ENCODE data around the gene GET4.

GET4 gene

DNA sequence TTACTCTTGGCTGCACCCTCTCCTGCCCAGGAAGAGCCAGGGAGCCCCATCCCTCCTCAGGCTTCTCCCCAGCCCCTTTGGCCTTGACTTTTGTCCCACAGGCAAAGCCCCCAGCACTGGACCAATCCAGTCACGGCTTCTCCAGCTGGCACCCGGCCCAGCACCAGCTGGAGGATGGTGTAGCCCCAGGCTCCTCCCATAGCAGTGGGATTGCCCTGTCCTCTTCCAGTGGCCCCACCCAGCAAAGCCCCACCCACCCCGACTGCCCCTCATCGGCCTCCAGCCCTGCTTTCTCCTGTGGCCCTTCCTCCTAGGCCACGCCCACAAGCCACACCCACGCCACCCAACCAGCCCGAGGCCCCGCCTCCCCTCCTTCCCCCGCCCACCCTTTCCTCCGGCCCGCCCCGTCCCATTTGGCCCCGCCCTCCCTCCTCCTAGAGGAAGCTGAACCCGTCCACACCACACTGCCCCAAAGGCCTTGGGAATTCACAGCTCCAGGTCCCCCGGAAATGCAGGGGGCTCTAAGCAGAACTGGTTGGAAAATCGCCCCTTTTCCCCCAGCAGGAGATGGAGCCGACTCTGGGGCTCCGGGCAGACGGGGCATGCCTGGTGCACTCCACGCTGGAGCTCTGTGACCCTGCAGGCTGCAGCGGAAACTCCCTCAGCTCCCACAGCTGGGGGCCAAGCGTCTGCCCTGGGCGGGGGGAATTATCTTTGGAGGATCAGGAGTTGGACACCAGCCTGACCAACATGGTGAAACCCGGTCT, 25.2 kb downstream of the GET4 start:
- DNase-seq, result peak; percentile 52

GRCh38 chr7:902996-903395, 26.6 kb downstream of the GET4 start:
- DNase-seq, result no peak

DNA sequence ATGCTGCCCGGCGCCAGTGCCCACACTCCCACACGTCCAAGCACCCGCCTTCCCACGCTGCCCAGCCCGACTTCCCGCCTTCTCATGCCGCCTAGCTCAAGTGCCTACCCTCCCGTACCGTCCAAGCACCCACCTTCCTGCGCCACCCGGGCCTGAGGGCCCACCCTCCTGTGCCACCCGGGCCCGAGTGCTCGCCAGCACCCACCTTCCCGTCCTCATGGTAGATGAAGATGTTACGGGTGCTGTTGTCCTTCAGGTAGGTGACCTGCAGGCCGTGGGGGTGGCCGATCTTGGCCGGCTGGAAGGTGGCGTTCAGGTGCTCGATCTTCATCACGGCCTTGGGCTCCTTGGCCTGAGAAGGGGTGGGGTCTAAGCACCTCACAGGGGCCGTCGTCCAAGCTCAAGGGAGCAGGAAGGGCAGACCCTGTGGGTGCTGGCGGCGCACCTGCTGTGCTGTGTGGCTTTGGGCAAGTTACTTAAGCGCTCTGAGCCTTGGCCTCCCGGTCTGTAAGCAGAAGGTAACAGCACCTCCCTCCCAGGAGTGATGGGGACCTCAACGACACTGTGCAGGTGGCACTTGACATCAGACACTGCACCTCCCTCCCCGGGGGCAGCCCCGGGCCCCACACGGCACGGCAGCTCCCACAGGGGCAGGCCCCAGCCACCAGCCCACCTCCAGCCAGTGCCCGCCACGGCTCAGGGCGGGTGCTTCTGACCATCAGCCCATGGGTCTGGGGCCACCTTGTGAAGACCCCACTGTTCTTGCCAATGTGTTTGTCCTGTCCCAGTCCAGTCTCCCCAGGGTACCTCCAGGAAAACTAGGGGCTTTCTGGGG, 27.8 kb downstream of the GET4 start:
- no peak for DNase-seq

DNA sequence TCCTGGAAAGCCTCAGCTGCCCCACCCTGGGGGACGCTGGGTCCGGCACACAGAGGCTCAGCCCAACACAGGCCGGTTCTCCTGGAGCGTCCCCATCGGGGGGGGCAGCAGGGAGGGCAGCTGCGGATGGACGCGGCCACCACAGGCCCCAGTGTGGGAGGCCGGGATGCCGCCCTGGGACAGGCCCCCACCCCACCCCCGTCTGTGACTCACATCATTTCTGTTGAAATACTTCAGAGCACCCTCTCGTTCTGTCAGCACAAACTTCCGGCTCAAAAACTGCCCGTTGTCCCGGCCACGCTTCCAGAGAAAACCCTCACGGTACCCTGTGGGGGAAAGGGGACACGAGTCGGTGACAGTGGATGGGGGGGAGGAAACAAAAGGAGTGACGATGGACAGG, 28.5 kb downstream of the GET4 start:
- no peak for DNase-seq

- DNase-seq, result no peak
These were observed 30.4 kb downstream of the GET4 start for GRCh38 chr7:906776-907157.

- DNase-seq, result no peak
These were observed 31.0 kb downstream of the GET4 start for GRCh38 chr7:907158-907980.

- no peak for DNase-seq
These were observed 31.8 kb downstream of the GET4 start for GRCh38 chr7:908159-908581.

- DNase-seq, result peak; percentile 28
These were observed 32.4 kb downstream of the GET4 start for GRCh38 chr7:908591-909357.

- DNase-seq, result peak; percentile 66
These were observed 33.3 kb downstream of the GET4 start for GRCh38 chr7:909358-910329.

DNA sequence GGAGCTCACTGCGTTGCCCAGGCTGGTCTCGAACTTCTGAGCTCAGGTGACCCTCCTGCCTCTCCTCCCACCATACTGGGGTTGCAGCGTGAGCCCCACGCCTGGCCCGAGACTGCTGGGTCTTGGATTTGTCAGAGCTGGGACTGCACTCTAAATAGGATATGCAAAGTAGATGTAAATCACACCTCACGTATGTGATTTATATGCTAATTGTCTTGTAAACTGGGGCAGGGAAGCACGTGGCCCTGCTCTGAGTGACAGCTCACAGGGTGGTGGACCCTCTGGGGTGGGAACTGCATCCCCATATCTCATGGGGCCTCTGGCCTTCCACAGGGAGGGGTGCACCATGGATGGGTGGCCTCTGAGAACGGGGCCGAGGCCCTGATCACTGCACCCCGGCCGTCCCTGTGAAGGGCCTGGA, 34.1 kb downstream of the GET4 start:
- no peak for DNase-seq

GRCh38 chr7:910931-911431, 34.6 kb downstream of the GET4 start:
- DNase-seq, result no peak

DNA sequence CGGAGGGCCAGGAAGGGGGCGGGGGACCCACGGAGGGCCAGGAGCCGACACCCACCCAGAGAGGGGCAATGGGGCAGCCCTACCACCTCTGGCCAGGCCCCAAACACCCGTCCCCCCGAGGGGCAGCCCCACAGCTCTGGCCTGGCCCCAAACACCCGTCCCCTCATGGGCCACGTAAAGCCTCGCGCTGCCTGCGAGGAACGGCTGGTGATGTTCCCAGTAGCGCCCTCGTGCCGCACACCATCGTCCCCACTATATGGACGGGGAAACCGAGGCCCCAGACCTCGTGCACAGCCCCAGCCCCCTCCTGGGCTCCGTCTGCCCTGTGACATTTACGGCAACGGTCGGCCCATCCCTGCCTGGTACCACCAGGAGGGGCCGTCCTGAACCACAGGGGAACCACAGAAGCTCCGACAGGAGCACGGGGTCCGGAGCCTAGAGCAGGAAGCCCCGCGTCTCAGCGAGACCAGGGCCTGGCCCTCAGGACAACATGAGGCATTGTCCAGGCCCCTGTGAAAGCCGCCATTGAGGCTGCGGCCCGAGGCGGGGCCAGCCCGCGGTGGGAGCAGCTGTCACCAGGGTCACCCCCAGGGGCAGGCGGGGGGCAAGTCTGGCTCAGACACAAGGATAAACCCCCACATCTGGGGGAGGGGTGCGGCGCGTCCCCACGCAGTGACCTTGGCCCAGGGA, 35.6 kb downstream of the GET4 start:
- DNase-seq, result no peak

DNA sequence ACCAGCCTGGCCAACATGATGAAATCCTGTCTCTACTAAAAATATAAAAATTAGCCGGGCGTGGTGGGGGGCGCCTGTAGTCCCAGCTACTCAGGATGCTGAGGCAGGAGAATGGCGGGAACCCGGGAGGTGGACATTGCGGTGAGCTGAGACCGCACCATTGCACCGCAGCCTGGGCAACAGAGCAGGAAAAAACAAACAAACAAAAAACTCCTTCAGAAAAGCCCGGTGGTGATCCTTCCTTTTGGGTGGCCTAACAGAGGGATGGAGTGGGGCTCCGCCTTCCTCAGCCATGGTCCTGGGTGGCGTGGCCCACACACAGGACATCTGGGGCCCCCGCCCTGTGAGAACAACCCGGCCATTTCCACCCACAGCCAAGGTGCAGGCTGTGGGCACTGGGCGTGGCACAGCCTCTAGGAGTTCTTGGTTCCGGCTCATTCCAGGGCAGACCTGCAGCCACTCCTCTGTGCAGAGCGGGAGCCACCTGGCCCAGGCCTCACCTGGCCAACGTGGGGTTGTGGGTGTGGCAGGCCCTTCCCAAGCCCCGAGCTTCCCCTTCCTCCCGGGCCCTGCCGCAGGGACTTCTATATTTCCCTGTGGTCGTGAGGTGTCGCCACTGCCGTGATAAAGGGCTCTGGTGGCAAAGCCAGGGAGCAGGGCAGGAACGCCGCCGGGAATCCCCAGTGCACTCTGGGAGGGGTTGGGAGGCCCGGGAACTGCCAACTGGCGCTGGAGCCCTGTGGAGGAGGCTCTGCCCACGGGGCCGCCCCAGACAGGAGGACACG, 37.6 kb downstream of the GET4 start:
- no peak for DNase-seq

DNA sequence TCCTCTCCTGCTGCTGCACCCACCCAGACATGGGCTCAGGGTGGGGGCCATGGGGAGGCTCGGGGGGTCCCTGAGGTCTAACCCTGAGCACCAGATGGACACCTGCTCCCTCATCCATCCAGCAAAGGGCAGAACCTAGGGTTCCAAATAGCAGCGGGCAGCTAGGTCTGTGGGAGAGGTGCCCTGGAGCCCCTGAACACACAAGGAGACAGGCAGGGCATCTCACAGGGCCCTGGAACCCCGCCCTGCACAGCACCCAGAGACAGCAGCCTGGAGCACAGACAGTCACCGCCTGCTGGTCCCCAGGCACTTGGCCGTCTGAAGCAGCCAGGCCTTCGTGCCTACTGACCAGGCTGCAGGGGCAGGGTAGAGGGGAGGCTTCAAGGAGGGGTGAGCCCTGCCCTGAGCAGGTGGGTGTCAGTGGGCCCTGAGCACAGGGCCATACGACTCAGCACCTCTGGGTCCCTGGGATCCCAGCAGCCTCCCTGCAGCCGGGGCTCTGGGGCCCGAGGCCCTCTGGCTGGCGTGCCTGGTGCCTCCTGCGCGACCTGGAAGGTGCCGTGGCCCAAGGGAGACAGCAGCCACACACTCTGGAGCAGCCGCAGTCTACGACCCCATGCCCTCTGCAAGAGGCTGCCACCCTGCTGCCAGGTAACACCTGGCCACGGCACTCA, 38.3 kb downstream of the GET4 start:
- DNase-seq, result no peak

DNA sequence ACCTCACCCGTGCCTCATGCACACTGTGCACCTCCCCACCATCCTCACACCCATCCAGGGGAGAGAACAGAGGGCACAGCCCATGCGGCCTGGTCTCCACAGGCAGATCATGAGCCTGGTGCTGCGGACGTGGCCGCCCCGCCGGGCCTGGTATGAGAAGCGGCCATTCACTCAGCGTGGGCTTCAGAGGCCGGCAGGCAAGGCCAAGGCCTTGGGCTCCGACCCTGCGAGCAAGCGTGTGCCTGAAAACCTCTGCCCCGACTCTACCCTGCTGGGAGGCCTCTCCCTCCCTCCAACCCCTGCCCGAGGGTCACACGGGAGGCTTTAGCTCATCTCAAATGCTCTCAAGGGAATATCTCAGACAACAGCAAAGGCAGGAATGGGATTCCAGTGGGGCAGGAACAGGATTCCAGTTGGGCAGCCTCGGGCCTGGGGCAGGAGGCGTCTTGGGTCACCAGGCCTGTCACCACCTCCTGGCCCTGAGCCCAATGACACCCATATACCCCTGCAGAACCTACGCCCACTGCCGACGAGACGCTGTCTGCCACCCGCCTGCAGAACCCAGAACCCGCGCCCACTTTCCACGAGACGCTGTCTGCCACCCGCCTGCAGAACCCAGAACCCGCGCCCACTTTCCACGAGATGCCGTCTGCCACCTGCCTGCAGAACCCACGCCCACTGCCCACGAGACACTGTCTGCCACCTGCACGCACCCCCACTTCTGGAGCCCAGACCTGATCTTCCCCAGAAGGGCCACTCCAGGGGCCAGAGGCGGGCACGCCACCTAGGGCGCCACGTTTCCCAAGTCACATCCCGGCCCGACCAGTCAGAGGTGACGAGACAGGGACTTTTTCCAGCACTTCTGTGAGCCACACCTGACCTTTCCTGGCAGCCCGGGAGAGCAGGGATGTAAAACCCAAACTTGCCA, 39.2 kb downstream of the GET4 start:
- no peak for DNase-seq

- no peak for DNase-seq
These were observed 40.1 kb downstream of the GET4 start for GRCh38 chr7:916291-916941.
